Left lobe of liver (tissue), 2 donors: ENCODE measurements around the gene PPP1R7. TPM values are rescaled to one million over a fixed set of nuclear protein-coding genes. Genes with fewer than 3 reads are reported as not detected.
A peak's percentile ranks its signal among the peaks of the same experiment; 100 is the strongest.

ENCODE experiments used
- ATAC-seq: fragments of 200-7000 bp; cut with Tn5 transposase; one replicate; pipeline ENCODE4 v1.9.1; 2020; ENCODE audit warnings: mild to moderate bottlenecking, moderate library complexity
- DNase-seq: peaks from one replicate; pipeline ENCODE4 v3.0.0-alpha.2; 2020; ENCODE audit warnings: low spot score
- total RNA-seq: library from RNA; stranded (reverse); gene quantifications from one replicate; pipeline ENCODE4 v1.2.1, GENCODE V29; 2021
- donor health status: DM: no; HTN: no; CAD: no; lungs with moderate emphysema.
- donor health status: DM: no; HTN: yes; CAD: no.

The PPP1R7 gene
- total RNA-seq, 1 donor from 2014 or later, result 25.6 TPM

- ATAC-seq (no peak), DNase-seq (no peak)
Measured at GRCh38 chr2:241137276-241138190, 12.7 kb upstream of the PPP1R7 start.

GRCh38 chr2:241138471-241138870 lies 11.8 kb upstream of the PPP1R7 start:
- no peak for ATAC-seq
- no peak for DNase-seq

- DNase-seq, result no peak
- ATAC-seq, result no peak
Measured at GRCh38 chr2:241139531-241140444, 10.5 kb upstream of the PPP1R7 start.

GRCh38 chr2:241140445-241140840 lies 9.8 kb upstream of the PPP1R7 start:
- ATAC-seq (no peak), DNase-seq (no peak)

GRCh38 chr2:241141214-241141770 lies 9.0 kb upstream of the PPP1R7 start:
- no peak for ATAC-seq
- no peak for DNase-seq

- no peak for DNase-seq
- ATAC-seq, result no peak
Measured at GRCh38 chr2:241142063-241142462, 8.2 kb upstream of the PPP1R7 start.

GRCh38 chr2:241142593-241142992 lies 7.7 kb upstream of the PPP1R7 start:
- DNase-seq (no peak), ATAC-seq (no peak)

GRCh38 chr2:241146286-241146685 lies 4.0 kb upstream of the PPP1R7 start:
- no peak for DNase-seq
- ATAC-seq, result no peak

- DNase-seq, result no peak
- ATAC-seq, result no peak
Measured at GRCh38 chr2:241147336-241147735, 2.9 kb upstream of the PPP1R7 start.

GRCh38 chr2:241148239-241148638 lies 2.0 kb upstream of the PPP1R7 start:
- no peak for DNase-seq
- no peak for ATAC-seq

GRCh38 chr2:241148891-241149674 lies 1.2 kb upstream of the PPP1R7 start, which contains the start of gene PASK:
PASK (minus strand) TSS chr2:241149472; CDS start chr2:241143032, 6,440 bp downstream.
- peak; percentile 90 for ATAC-seq
- peak; percentile 95 for DNase-seq

- DNase-seq (no peak), ATAC-seq (peak; percentile 19)
Measured at GRCh38 chr2:241149675-241149924, 667 bp upstream of the PPP1R7 start.

- DNase-seq (no peak), ATAC-seq (peak; percentile 9)
Measured at GRCh38 chr2:241150660-241151530, 628 bp downstream of the PPP1R7 start.

- DNase-seq (no peak), ATAC-seq (no peak)
Measured at GRCh38 chr2:241151934-241152660, 1.8 kb downstream of the PPP1R7 start.

- DNase-seq, result no peak
- ATAC-seq, result no peak
Measured at GRCh38 chr2:241153616-241154015, 3.3 kb downstream of the PPP1R7 start.

GRCh38 chr2:241154915-241155314 lies 4.6 kb downstream of the PPP1R7 start:
- ATAC-seq, result no peak
- DNase-seq, result no peak

GRCh38 chr2:241155936-241156335 lies 5.7 kb downstream of the PPP1R7 start:
- ATAC-seq (no peak), DNase-seq (no peak)

- DNase-seq (no peak), ATAC-seq (no peak)
Measured at GRCh38 chr2:241156971-241157441, 6.7 kb downstream of the PPP1R7 start.
